Gastrocnemius medialis (tissue), 4 donors: ENCODE results near the gene TMEM88.

Experiments used
- POLR2A ChIP-seq, 2 donors: fragments of 450-650 bp; IDR thresholded peaks; one replicate each; pipeline ENCODE4 v1.6.1; 2017; ENCODE audit warnings: antibody characterized with exemption in 2 of 2, mild to moderate bottlenecking in 2 of 2, moderate library complexity in 2 of 2
- TF ChIP-seq, protein P1 (sequence below), 5 experiments: fragments of 450-650 bp in 3 of 5; fragments of 200-600 bp in 2 of 5; sonication (generic) in 2 of 5; IDR thresholded peaks in 4 of 5; conservative IDR thresholded peaks in 1 of 5; 1 replicate in 4 of 5; 2 replicates in 1 of 5; pipeline ENCODE4 v1.5.1; 2016 to 2019; ENCODE audit warnings: antibody characterized with exemption in 5 of 5, mild to moderate bottlenecking in 3 of 5, moderate library complexity in 3 of 5

DNA sequence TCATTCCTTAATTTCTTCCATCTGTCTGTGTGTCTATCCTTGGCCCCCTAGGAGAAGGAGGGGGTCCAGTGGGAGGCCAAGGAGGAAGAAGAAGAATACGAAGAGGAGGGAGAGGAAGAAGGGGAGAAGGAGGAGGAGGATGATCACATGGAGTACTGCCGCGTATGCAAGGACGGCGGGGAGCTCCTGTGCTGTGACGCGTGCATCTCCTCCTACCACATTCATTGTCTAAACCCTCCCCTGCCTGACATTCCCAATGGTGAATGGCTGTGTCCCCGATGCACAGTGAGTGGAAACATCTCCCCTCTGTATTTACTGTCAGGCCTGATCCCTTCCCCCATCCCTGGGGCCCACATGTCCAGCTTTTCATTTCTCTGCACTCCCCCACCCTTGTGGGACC lies 40.0 kb downstream of the TMEM88 start:
- TF ChIP-seq POLR2A (IDR thresholded peaks at IDR 0.05), result no peak
- TF ChIP-seq, protein P1, sequence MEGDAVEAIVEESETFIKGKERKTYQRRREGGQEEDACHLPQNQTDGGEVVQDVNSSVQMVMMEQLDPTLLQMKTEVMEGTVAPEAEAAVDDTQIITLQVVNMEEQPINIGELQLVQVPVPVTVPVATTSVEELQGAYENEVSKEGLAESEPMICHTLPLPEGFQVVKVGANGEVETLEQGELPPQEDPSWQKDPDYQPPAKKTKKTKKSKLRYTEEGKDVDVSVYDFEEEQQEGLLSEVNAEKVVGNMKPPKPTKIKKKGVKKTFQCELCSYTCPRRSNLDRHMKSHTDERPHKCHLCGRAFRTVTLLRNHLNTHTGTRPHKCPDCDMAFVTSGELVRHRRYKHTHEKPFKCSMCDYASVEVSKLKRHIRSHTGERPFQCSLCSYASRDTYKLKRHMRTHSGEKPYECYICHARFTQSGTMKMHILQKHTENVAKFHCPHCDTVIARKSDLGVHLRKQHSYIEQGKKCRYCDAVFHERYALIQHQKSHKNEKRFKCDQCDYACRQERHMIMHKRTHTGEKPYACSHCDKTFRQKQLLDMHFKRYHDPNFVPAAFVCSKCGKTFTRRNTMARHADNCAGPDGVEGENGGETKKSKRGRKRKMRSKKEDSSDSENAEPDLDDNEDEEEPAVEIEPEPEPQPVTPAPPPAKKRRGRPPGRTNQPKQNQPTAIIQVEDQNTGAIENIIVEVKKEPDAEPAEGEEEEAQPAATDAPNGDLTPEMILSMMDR (IDR thresholded peaks at IDR 0.05 in 4 of 5, conservative IDR thresholded peaks at IDR 0.05 in 1 of 5), result no peak
